HepG2 (cell line): ENCODE measurements around the gene R3HDM1. TPM values are rescaled to one million over a fixed set of nuclear protein-coding genes. Genes with fewer than 3 reads are reported as not detected.
A peak's percentile ranks its signal among the peaks of the same experiment; 100 is the strongest.

Experiments used
- FOSL1 ChIP-seq: sonication (generic); formaldehyde crosslinking; IDR thresholded peaks from 2 replicates; pipeline ENCODE4 v1.9.0; 2021; ENCODE audit warnings: missing genetic modification reagents, borderline replicate concordance
- HOXA7 ChIP-seq: sonication (generic); formaldehyde crosslinking; IDR thresholded peaks from 2 replicates; pipeline ENCODE4 v1.8.1; 2022; ENCODE audit warnings: mild to moderate bottlenecking, missing genetic modification reagents, moderate library complexity
- JARID2 ChIP-seq: sonication (generic); formaldehyde crosslinking; IDR thresholded peaks from 2 replicates; pipeline ENCODE4 v1.8.1; 2023; ENCODE audit warnings: missing genetic modification reagents, inconsistent platforms; ENCODE audit not compliant: insufficient replicate concordance
- NFE2L2 ChIP-seq: fragments of 150-350 bp; IDR thresholded peaks from 2 replicates; pipeline ENCODE4 v1.6.1; 2014; ENCODE audit warnings: low read length
- RARA ChIP-seq: IDR thresholded peaks from 2 replicates; pipeline ENCODE4 v1.6.1; 2016; ENCODE audit warnings: missing genetic modification reagents, missing compliant biosample characterization
- RARG ChIP-seq: sonication (generic); formaldehyde crosslinking; IDR thresholded peaks from 2 replicates; pipeline ENCODE4 v1.4.0; 2020; ENCODE audit warnings: low read depth, mild to moderate bottlenecking, missing genetic modification reagents
- RCOR2 ChIP-seq: IDR thresholded peaks from 2 replicates; pipeline ENCODE4 v1.6.1; 2016; ENCODE audit warnings: missing biosample characterization, missing genetic modification reagents
- SOX5 ChIP-seq: IDR thresholded peaks from 2 replicates; pipeline ENCODE4 v1.6.1; 2016; ENCODE audit warnings: borderline replicate concordance
- THAP11 ChIP-seq: IDR thresholded peaks from 2 replicates; pipeline ENCODE4 v1.6.1; 2016; ENCODE audit warnings: missing biosample characterization, missing genetic modification reagents
- ZFP90 ChIP-seq: sonication (generic); formaldehyde crosslinking; IDR thresholded peaks from 2 replicates; pipeline ENCODE4 v1.8.0; 2022; ENCODE audit warnings: missing genetic modification reagents, mild to moderate bottlenecking, inconsistent platforms, borderline replicate concordance
- ZNF337 ChIP-seq: sonication (generic); formaldehyde crosslinking; IDR thresholded peaks from 2 replicates; pipeline ENCODE4 v1.5.1; 2020; ENCODE audit warnings: missing genetic modification reagents, low read depth, mild to moderate bottlenecking, borderline replicate concordance
- ZNF773 ChIP-seq: sonication (generic); formaldehyde crosslinking; IDR thresholded peaks from 2 replicates; pipeline ENCODE4 v1.4.0; 2020; ENCODE audit warnings: missing genetic modification reagents, borderline replicate concordance
- polyA plus RNA-seq, 8 experiments: library from polyadenylated mRNA; depleted of rRNA in 3 of 8; stranded (reverse) in 7 of 8; unstranded in 1 of 8; fragments of >200 nt; fragmentation: Illumina TruSeq in 4 of 8; extraction: Trizol in 4 of 8; gene quantifications; 2 replicates each; pipeline versions ENCODE4 v1.2.1 to v1.2.3, GENCODE V29; 2011 to 2016; ENCODE audit warnings: low read depth in 4 of 8, missing spikeins in 1 of 8, mixed read lengths in 1 of 8; ENCODE audit not compliant: insufficient read depth in 1 of 8
- total RNA-seq, 5 experiments: library from RNA; depleted of rRNA; stranded (reverse); fragments of >200 nt; fragmentation: Illumina TruSeq; extraction: Trizol; gene quantifications; 2 replicates each; pipeline ENCODE4 v1.2.3, GENCODE V29; 2016; ENCODE audit warnings: low read depth in 1 of 5
- TF ChIP-seq, protein P1 (sequence below): fragments of 450-650 bp; IDR thresholded peaks from 2 replicates; pipeline ENCODE4 v1.6.1; 2016
- TF ChIP-seq, protein P2 (sequence below): IDR thresholded peaks from 2 replicates; pipeline ENCODE4 v1.4.0; 2020; ENCODE audit warnings: mild to moderate bottlenecking, missing genetic modification reagents
- TF ChIP-seq, protein P3 (sequence below): sonication (generic); formaldehyde crosslinking; IDR thresholded peaks from 2 replicates; pipeline ENCODE4 v1.8.0; 2022; ENCODE audit warnings: mild to moderate bottlenecking, missing genetic modification reagents, moderate library complexity
- TF ChIP-seq, protein P4 (sequence below): sonication (generic); formaldehyde crosslinking; IDR thresholded peaks from 2 replicates; pipeline ENCODE4 v1.8.1; 2023; ENCODE audit warnings: mild to moderate bottlenecking, missing genetic modification reagents

R3HDM1 gene
- total and polyA plus RNA-seq, 2 of the 13 experiments (the other 11 are each of a cell fraction or from before 2014, with no cell fraction given), result 15.7 to 54.3 TPM

DNA sequence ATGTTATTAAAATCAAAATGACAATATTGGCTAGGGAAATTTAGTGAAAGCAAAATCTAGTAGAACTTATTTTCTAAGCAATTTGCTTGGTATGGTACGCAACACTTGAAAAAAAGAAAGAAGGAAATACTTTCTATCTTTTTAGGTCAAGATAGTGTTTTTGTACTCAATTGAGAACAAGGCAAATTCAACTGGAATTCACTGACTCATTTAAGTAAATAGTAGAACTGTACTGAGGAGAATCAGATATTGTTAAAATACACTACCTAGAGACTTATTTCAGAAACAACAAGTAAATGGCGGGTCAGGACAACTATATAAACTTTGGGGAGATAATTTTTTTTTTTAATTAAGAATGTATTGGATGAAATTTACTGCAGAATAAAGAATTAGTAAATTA lies 19.2 kb upstream of the R3HDM1 start (continued):
- TF ChIP-seq ZNF337 (CRISPR knock-in tag) (no peak), HOXA7 (no peak), RARG (CRISPR knock-in tag) (no peak), ZFP90 (CRISPR knock-in tag) (no peak), FOSL1 (CRISPR knock-in tag) (peak; percentile 58; the same call in 1 of the 2 replicates), RCOR2 (CRISPR knock-in tag) (peak; percentile 17; the same call in 1 of the 2 replicates), NFE2L2 (peak; percentile 78), RARA (CRISPR knock-in tag) (no peak), JARID2 (CRISPR knock-in tag) (no peak), ZNF773 (no peak), SOX5 (CRISPR knock-in tag) (peak; percentile 56; the same call in 1 of the 2 replicates), THAP11 (0 out of 2 replicates have a peak, but pooled peaks have one; percentile 27)
- TF ChIP-seq, protein P1, sequence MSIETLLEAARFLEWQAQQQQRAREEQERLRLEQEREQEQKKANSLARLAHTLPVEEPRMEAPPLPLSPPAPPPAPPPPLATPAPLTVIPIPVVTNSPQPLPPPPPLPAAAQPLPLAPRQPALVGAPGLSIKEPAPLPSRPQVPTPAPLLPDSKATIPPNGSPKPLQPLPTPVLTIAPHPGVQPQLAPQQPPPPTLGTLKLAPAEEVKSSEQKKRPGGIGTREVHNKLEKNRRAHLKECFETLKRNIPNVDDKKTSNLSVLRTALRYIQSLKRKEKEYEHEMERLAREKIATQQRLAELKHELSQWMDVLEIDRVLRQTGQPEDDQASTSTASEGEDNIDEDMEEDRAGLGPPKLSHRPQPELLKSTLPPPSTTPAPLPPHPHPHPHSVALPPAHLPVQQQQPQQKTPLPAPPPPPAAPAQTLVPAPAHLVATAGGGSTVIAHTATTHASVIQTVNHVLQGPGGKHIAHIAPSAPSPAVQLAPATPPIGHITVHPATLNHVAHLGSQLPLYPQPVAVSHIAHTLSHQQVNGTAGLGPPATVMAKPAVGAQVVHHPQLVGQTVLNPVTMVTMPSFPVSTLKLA, result no peak
- TF ChIP-seq, protein P2, sequence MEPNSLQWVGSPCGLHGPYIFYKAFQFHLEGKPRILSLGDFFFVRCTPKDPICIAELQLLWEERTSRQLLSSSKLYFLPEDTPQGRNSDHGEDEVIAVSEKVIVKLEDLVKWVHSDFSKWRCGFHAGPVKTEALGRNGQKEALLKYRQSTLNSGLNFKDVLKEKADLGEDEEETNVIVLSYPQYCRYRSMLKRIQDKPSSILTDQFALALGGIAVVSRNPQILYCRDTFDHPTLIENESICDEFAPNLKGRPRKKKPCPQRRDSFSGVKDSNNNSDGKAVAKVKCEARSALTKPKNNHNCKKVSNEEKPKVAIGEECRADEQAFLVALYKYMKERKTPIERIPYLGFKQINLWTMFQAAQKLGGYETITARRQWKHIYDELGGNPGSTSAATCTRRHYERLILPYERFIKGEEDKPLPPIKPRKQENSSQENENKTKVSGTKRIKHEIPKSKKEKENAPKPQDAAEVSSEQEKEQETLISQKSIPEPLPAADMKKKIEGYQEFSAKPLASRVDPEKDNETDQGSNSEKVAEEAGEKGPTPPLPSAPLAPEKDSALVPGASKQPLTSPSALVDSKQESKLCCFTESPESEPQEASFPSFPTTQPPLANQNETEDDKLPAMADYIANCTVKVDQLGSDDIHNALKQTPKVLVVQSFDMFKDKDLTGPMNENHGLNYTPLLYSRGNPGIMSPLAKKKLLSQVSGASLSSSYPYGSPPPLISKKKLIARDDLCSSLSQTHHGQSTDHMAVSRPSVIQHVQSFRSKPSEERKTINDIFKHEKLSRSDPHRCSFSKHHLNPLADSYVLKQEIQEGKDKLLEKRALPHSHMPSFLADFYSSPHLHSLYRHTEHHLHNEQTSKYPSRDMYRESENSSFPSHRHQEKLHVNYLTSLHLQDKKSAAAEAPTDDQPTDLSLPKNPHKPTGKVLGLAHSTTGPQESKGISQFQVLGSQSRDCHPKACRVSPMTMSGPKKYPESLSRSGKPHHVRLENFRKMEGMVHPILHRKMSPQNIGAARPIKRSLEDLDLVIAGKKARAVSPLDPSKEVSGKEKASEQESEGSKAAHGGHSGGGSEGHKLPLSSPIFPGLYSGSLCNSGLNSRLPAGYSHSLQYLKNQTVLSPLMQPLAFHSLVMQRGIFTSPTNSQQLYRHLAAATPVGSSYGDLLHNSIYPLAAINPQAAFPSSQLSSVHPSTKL (CRISPR knock-in tag), result peak; percentile 86
- TF ChIP-seq, protein P3, sequence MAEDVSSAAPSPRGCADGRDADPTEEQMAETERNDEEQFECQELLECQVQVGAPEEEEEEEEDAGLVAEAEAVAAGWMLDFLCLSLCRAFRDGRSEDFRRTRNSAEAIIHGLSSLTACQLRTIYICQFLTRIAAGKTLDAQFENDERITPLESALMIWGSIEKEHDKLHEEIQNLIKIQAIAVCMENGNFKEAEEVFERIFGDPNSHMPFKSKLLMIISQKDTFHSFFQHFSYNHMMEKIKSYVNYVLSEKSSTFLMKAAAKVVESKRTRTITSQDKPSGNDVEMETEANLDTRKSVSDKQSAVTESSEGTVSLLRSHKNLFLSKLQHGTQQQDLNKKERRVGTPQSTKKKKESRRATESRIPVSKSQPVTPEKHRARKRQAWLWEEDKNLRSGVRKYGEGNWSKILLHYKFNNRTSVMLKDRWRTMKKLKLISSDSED (CRISPR knock-in tag), result no peak
- TF ChIP-seq, protein P4, sequence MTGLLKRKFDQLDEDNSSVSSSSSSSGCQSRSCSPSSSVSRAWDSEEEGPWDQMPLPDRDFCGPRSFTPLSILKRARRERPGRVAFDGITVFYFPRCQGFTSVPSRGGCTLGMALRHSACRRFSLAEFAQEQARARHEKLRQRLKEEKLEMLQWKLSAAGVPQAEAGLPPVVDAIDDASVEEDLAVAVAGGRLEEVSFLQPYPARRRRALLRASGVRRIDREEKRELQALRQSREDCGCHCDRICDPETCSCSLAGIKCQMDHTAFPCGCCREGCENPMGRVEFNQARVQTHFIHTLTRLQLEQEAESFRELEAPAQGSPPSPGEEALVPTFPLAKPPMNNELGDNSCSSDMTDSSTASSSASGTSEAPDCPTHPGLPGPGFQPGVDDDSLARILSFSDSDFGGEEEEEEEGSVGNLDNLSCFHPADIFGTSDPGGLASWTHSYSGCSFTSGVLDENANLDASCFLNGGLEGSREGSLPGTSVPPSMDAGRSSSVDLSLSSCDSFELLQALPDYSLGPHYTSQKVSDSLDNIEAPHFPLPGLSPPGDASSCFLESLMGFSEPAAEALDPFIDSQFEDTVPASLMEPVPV, result no peak
